HL-60 (cell line): ENCODE data around the gene SSTR1.

Experiments used
- CTCF ChIP-seq: IDR thresholded peaks from one replicate; pipeline ENCODE4 v1.5.1; 2011; ENCODE audit warnings: low read length, control low read depth, inconsistent platforms; ENCODE audit not compliant: insufficient read depth
- GABPA ChIP-seq: IDR thresholded peaks from 2 replicates; pipeline ENCODE4 v1.6.1; 2012; ENCODE audit warnings: low read depth
- POLR2AphosphoS5 ChIP-seq: IDR thresholded peaks from 2 replicates; pipeline ENCODE4 v1.6.1; 2012; ENCODE audit warnings: low read depth
- REST ChIP-seq: IDR thresholded peaks from 2 replicates; pipeline ENCODE4 v1.6.1; 2012; ENCODE audit warnings: low read depth; ENCODE audit not compliant: insufficient replicate concordance

- TF ChIP-seq CTCF, result no peak
- TF ChIP-seq GABPA, result no peak
- TF ChIP-seq POLR2AphosphoS5, result no peak
- no peak for TF ChIP-seq REST
These were observed 2.2 kb downstream of the SSTR1 start for GRCh38 chr14:38209572-38210557.
